ENCODE data around the gene PLK2. TPM values are rescaled to one million over a fixed set of nuclear protein-coding genes. Genes with fewer than 3 reads are reported as not detected.

Gene PLK2
- total and polyA plus RNA-seq, 2 of the 8 experiments (the other 6 are each of a cell fraction or from before 2014, with no cell fraction given) = 5.8 to 20.6 TPM

- TF ChIP-seq ZNF274 (IDR thresholded peaks at IDR 0.05; ENCODE audit: borderline replicate concordance, extremely low read depth, low read length) (no peak), JUND (IDR thresholded peaks at IDR 0.05; ENCODE audit: low read length) (no peak), HDAC2 (IDR thresholded peaks at IDR 0.05; ENCODE audit: borderline replicate concordance in 1 of 2, low read depth in 2 of 2, low read length in 2 of 2) (no peak), KDM1A (IDR thresholded peaks at IDR 0.05; ENCODE audit: borderline replicate concordance, low read length) (no peak), NANOG (IDR thresholded peaks at IDR 0.05; ENCODE audit: insufficient read depth, low read depth, low read length, poor library complexity, severe bottlenecking) (no peak), BACH1 (IDR thresholded peaks at IDR 0.05; ENCODE audit: low read length) (no peak)
These were observed 22.6 kb upstream of the PLK2 start (continued) for GRCh38 chr5:58482536-58482935.
